NCI-H446 (cell line): ENCODE measurements around the gene TMEM255B.
"Not testable (repeated sequence)": the region's sequence is repeated elsewhere in the genome, so short reads cannot be mapped to it uniquely, and the experiment has no call there.

Experiments used
- DNase-seq, 2 experiments: peaks; one replicate each; lab custom pipeline; 2025; lab: John Stamatoyannopoulos, UW

TMEM255B gene

GRCh38 chr13:113749507-113749906, 9.5 kb upstream of the TMEM255B start:
- DNase-seq = no peak

GRCh38 chr13:113749967-113750366, 9.1 kb upstream of the TMEM255B start:
- DNase-seq = no peak

GRCh38 chr13:113750554-113751399, 8.2 kb upstream of the TMEM255B start:
- no peak for DNase-seq

- DNase-seq = no peak
These were observed 7.5 kb upstream of the TMEM255B start for GRCh38 chr13:113751491-113751890.

- DNase-seq = not testable (repeated sequence)
These were observed 6.6 kb upstream of the TMEM255B start for GRCh38 chr13:113752211-113752986.

GRCh38 chr13:113753171-113753570, 5.9 kb upstream of the TMEM255B start:
- no peak for DNase-seq

- DNase-seq = no peak
These were observed 4.8 kb upstream of the TMEM255B start for GRCh38 chr13:113754242-113754641.

- no peak for DNase-seq
These were observed 4.3 kb upstream of the TMEM255B start for GRCh38 chr13:113754691-113755090.

- DNase-seq = no peak
These were observed 2.5 kb upstream of the TMEM255B start for GRCh38 chr13:113756441-113757097.

- no peak for DNase-seq
These were observed 605 bp downstream of the TMEM255B start for GRCh38 chr13:113759525-113760137.

- no peak for DNase-seq
These were observed 2.1 kb downstream of the TMEM255B start for GRCh38 chr13:113761136-113761535.

GRCh38 chr13:113762075-113762474, 3.0 kb downstream of the TMEM255B start:
- DNase-seq = no peak

GRCh38 chr13:113762538-113762937, 3.5 kb downstream of the TMEM255B start:
- DNase-seq = no peak

- no peak for DNase-seq
These were observed 4.2 kb downstream of the TMEM255B start for GRCh38 chr13:113763254-113763653.

- no peak for DNase-seq
These were observed 5.2 kb downstream of the TMEM255B start for GRCh38 chr13:113763961-113764792.

GRCh38 chr13:113764793-113765563, 6.0 kb downstream of the TMEM255B start:
- DNase-seq = no peak

GRCh38 chr13:113765564-113765910, 6.5 kb downstream of the TMEM255B start:
- no peak for DNase-seq

GRCh38 chr13:113766035-113766800, 7.2 kb downstream of the TMEM255B start:
- DNase-seq = no peak

- no peak for DNase-seq
These were observed 8.3 kb downstream of the TMEM255B start for GRCh38 chr13:113767366-113767765.
